ENCODE data around the gene ETNK2.

DNA sequence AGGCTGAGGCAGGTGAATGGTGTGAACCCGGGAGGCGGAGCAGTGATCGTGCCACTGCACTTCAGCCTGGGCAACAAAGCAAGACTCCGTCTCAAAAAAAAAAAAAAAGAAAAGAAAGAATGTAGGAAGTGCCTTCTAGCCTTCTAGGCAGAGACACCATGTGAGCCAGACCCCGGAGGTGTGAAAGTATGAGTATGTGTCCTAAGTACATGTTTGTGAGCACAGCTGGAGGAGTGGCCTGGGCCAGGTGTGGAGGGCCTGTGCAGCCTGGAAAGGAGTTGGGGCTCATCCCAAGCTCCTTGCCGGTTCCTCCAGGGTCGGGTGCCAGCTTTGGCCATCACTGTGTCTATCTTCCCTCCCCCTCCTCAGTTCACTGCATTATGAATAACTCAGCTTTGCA is 66.0 kb downstream of the ETNK2 start:
- TF ChIP-seq YY1 (IDR thresholded peaks at IDR 0.05; ENCODE audit: insufficient read depth, insufficient read length) (no peak), ZNF274 (IDR thresholded peaks at IDR 0.05; ENCODE audit: low read depth, low read length) (no peak), SUZ12 (IDR thresholded peaks at IDR 0.05; ENCODE audit: extremely low read depth, insufficient read depth, insufficient read length) (no peak)

All from NT2/D1 (cell line).